GM21576 (cell line): ENCODE measurements around the gene RCOR3.
A peak's percentile ranks its signal among the peaks of the same experiment; 100 is the strongest.

ENCODE experiments used
- ATAC-seq: cut with Tn5 transposase; IDR thresholded peaks from one replicate; pipeline ENCODE4 v1.9.1; 2021; ENCODE audit warnings: mild to moderate bottlenecking, moderate library complexity; ENCODE audit not compliant: unreplicated experiment

The RCOR3 gene

GRCh38 chr1:211323156-211324063, 64.2 kb downstream of the RCOR3 start:
- peak; percentile 44 for ATAC-seq

- ATAC-seq, result no peak
Observed at GRCh38 chr1:211324992-211325775, 66.0 kb downstream of the RCOR3 start.

GRCh38 chr1:211326140-211326527, 67.0 kb downstream of the RCOR3 start:
- no peak for ATAC-seq

- ATAC-seq, result peak; percentile 23
Observed at GRCh38 chr1:211326528-211327345, 67.6 kb downstream of the RCOR3 start, which contains the start of gene TRAF5. TRAF5 (plus strand) TSS chr1:211326833; CDS start chr1:211353240, 26,407 bp downstream.

- peak; percentile 32 for ATAC-seq
Observed at GRCh38 chr1:211327346-211327921, 68.3 kb downstream of the RCOR3 start.

- ATAC-seq, result no peak
Observed at GRCh38 chr1:211328084-211328694, 69.0 kb downstream of the RCOR3 start.

GRCh38 chr1:211328866-211329475, 69.8 kb downstream of the RCOR3 start:
- ATAC-seq, result no peak

GRCh38 chr1:211329764-211330201, 70.6 kb downstream of the RCOR3 start:
- peak; percentile 63 for ATAC-seq

GRCh38 chr1:211330282-211330936, 71.2 kb downstream of the RCOR3 start:
- ATAC-seq, result no peak

GRCh38 chr1:211331011-211331709, 72.0 kb downstream of the RCOR3 start:
- ATAC-seq, result no peak

- no peak for ATAC-seq
Observed at GRCh38 chr1:211332036-211332616, 73.0 kb downstream of the RCOR3 start.

- no peak for ATAC-seq
Observed at GRCh38 chr1:211332830-211333229, 73.7 kb downstream of the RCOR3 start.

- no peak for ATAC-seq
Observed at GRCh38 chr1:211333906-211334305, 74.7 kb downstream of the RCOR3 start.

GRCh38 chr1:211334986-211335385, 75.8 kb downstream of the RCOR3 start:
- no peak for ATAC-seq

- peak; percentile 86 for ATAC-seq
Observed at GRCh38 chr1:211335522-211336157, 76.5 kb downstream of the RCOR3 start.

- no peak for ATAC-seq
Observed at GRCh38 chr1:211336161-211336560, 77.0 kb downstream of the RCOR3 start.

- ATAC-seq, result no peak
Observed at GRCh38 chr1:211336775-211337174, 77.6 kb downstream of the RCOR3 start.
